ENCODE data around the gene DOK3. TPM values are rescaled to one million over a fixed set of nuclear protein-coding genes. Genes with fewer than 3 reads are reported as not detected.

The DOK3 gene
- total and polyA plus RNA-seq, 10 of the 15 experiments (the other 5 are each of a cell fraction or from before 2014, with no cell fraction given) = 6.6 to 107 (median 52.1) TPM

GRCh38 chr5:177493795-177494345 is 15.8 kb downstream of the DOK3 start (continued):
- no peak for TF ChIP-seq SMAD1 (IDR thresholded peaks at IDR 0.05; ENCODE audit: low read depth, partially characterized antibody)
- TF ChIP-seq RB1 (IDR thresholded peaks at IDR 0.05; ENCODE audit: borderline replicate concordance) = no peak

GRCh38 chr5:177492841-177493240 is 16.8 kb downstream of the DOK3 start:
- no peak for FAIRE-seq
- no TSS peak for BruUV-seq (replicated peaks)
- peaks cover 6% of the 10 kb centered on the region for H3K79me2 ChIP-seq (ENCODE audit: control insufficient read depth, insufficient read depth, low read length)
- SMC1A ChIA-PET (ENCODE audit: uncharacterized antibody, unreplicated experiment) = interaction anchor here (0.6 kb wide), 1 partner anchor 36 kb away, joined by 3 read pairs; no protein-coding TSS in a partner anchor
- CTCF ChIA-PET = interaction anchor here (0.6 to 4.8 kb wide), 8 partner anchors 8 to 311 kb away, joined by 3 to 36 read pairs (median 3); partner anchors contain the start of gene DOK3
- H3K9ac ChIP-seq (ENCODE audit: control insufficient read depth, insufficient read depth, low read length) = no peak overlapping the region
- in situ Hi-C loops (cut with MboI) (no loop called here), intact Hi-C loops (cut with micrococcal nuclease; ENCODE audit: unreplicated experiment) (no loop called here)
- H3K27ac ChIP-seq (ENCODE audit: control insufficient read depth, insufficient read depth) = no peak overlapping the region
- H4K20me1 ChIP-seq (ENCODE audit: control insufficient read depth, insufficient read depth) = no peaks in the 10 kb centered on the region
- no peak for ATAC-seq
- peaks cover 24% of the 10 kb centered on the region for H3K4me1 ChIP-seq (ENCODE audit: control insufficient read depth, insufficient read depth, low read length)
- no peaks in the 10 kb centered on the region for H3K27me3 ChIP-seq (replicated peaks in 1 of 2; ENCODE audit: control insufficient read depth in 2 of 2, insufficient read depth in 2 of 2, low read length in 1 of 2)
- no peak for DNase-seq (ENCODE audit: low read depth, low spot score)
- H3K9me3 ChIP-seq (replicated peaks; ENCODE audit: control insufficient read depth, insufficient read depth, low read length) = no peaks in the 10 kb centered on the region
- H2AFZ ChIP-seq (ENCODE audit: control insufficient read depth, low read depth, low read length) = no peak overlapping the region
- RAD21 ChIA-PET (ENCODE audit: unreplicated experiment) = no interaction called here
- H3K4me2 ChIP-seq (ENCODE audit: control insufficient read depth, insufficient read depth) = no peak overlapping the region
- H3K4me3 ChIP-seq = no peak overlapping the region
- POLR2A ChIA-PET = interaction anchor here (0.6 to 1.5 kb wide), 4 partner anchors 15 to 71 kb away, joined by 3 to 4 read pairs (median 4); no protein-coding TSS in a partner anchor
- TF ChIP-seq POLR2A (IDR thresholded peaks at IDR 0.05; ENCODE audit: low read depth, low read length) (no peak), ZNF24 (IDR thresholded peaks at IDR 0.05) (no peak), SPI1 (IDR thresholded peaks at IDR 0.05; ENCODE audit: borderline replicate concordance, insufficient read depth, low read depth, low read length) (no peak)
- peaks cover 0 to 6% of the 10 kb centered on the region in 2 experiments; a peak in 2 of 4 replicates for H3K36me3 ChIP-seq (ENCODE audit: control insufficient read depth in 2 of 2, insufficient read depth in 2 of 2, low read length in 1 of 2)
- WGBS (ENCODE audit: insufficient coverage, insufficient replicate concordance, low lambda C conversion rate, missing lambda C conversion rate) = 78% methylated on average over 7 of the region's 7 CpGs

Measured in GM12878 (cell line).